ENCODE measurements around the gene JADE1.

GRCh38 chr4:128908735-128909134 lies 99.2 kb downstream of the JADE1 start:
- TF ChIP-seq SIN3A (IDR thresholded peaks at IDR 0.05; ENCODE audit: borderline replicate concordance, insufficient read depth, low read length), result no peak
- TF ChIP-seq, protein P1, sequence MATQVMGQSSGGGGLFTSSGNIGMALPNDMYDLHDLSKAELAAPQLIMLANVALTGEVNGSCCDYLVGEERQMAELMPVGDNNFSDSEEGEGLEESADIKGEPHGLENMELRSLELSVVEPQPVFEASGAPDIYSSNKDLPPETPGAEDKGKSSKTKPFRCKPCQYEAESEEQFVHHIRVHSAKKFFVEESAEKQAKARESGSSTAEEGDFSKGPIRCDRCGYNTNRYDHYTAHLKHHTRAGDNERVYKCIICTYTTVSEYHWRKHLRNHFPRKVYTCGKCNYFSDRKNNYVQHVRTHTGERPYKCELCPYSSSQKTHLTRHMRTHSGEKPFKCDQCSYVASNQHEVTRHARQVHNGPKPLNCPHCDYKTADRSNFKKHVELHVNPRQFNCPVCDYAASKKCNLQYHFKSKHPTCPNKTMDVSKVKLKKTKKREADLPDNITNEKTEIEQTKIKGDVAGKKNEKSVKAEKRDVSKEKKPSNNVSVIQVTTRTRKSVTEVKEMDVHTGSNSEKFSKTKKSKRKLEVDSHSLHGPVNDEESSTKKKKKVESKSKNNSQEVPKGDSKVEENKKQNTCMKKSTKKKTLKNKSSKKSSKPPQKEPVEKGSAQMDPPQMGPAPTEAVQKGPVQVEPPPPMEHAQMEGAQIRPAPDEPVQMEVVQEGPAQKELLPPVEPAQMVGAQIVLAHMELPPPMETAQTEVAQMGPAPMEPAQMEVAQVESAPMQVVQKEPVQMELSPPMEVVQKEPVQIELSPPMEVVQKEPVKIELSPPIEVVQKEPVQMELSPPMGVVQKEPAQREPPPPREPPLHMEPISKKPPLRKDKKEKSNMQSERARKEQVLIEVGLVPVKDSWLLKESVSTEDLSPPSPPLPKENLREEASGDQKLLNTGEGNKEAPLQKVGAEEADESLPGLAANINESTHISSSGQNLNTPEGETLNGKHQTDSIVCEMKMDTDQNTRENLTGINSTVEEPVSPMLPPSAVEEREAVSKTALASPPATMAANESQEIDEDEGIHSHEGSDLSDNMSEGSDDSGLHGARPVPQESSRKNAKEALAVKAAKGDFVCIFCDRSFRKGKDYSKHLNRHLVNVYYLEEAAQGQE (IDR thresholded peaks at IDR 0.05; ENCODE audit: insufficient read depth in 1 of 2, low read depth in 2 of 2, low read length in 2 of 2), result no peak
- TF ChIP-seq POLR2AphosphoS5 (IDR thresholded peaks at IDR 0.05; ENCODE audit: low read depth, low read length), result no peak
- TF ChIP-seq TAF1 (IDR thresholded peaks at IDR 0.05; ENCODE audit: borderline replicate concordance, insufficient read depth, low read length), result no peak
- TF ChIP-seq FOXP2 (optimal IDR thresholded peaks at IDR 0.05; ENCODE audit: borderline replicate concordance, extremely low read depth, extremely low read length, insufficient read depth), result no peak
